NCI-H2081 (cell line): ENCODE measurements around the gene TIMM50.
A peak's percentile ranks its signal among the peaks of the same experiment; 100 is the strongest.

Source experiments
- DNase-seq, 2 experiments: peaks; one replicate each; lab custom pipeline; 2025; lab: John Stamatoyannopoulos, UW

TIMM50 gene

DNA sequence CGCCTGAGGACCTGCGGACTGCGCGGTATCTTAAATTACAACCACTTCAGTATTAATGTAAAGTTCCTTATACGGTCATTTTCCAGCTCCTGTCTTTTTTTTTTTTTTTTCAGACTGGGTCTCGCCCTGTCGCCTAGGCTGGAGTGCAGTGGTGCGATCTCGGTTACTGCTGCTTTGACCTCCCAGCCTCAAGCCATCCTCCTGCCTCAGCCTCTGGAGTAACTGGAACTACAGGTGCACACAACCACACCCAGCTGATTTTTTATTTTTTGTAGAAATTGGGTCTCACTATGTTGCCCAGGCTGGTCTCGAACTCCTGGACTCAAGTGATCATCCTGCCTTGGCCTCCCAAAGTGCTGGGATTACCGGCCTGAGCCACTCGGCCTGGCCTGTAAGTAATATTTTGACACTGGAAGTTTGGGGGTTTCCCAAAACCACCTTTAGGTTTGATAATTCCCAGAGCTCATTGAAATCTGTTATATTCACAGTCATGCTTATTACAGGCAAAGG is 52.4 kb downstream of the TIMM50 start:
- DNase-seq = no peak

DNA sequence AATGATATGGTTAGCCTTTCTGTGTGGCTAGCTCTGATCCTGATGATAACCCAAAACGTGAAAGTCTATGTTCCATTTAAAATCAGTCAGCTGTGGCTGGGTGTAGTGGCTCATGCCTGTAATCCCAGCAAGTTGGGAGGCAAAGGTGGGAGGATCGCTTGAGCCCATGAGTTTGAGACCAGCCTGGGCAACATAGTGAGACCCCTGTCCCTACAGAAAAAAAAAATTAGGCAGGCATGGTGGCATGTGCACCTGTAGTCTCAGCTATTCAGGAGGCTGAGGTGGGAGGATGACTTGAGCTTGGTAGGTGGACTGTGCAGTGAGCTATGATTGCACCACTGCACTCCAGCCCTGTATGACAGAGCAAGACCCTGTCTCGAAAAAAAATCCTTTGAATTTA is 53.2 kb downstream of the TIMM50 start:
- no peak for DNase-seq

DNA sequence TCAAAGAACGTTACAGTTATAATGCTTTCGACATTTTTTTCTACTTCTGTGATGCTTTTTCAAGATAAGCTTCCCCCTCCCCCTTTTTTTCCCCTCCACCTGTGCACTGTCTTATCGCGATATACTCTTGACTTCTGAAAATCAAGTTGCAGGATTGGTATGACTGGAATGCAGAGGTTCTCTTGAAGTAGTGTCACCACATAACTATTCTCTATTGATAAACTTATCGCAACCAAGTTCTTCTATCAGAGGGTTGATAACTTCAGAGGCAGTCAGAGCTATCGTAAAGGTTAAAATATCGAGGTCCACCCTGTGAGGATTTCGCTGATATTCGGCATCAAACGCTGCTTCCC is 58.5 kb downstream of the TIMM50 start:
- DNase-seq = no peak

DNA sequence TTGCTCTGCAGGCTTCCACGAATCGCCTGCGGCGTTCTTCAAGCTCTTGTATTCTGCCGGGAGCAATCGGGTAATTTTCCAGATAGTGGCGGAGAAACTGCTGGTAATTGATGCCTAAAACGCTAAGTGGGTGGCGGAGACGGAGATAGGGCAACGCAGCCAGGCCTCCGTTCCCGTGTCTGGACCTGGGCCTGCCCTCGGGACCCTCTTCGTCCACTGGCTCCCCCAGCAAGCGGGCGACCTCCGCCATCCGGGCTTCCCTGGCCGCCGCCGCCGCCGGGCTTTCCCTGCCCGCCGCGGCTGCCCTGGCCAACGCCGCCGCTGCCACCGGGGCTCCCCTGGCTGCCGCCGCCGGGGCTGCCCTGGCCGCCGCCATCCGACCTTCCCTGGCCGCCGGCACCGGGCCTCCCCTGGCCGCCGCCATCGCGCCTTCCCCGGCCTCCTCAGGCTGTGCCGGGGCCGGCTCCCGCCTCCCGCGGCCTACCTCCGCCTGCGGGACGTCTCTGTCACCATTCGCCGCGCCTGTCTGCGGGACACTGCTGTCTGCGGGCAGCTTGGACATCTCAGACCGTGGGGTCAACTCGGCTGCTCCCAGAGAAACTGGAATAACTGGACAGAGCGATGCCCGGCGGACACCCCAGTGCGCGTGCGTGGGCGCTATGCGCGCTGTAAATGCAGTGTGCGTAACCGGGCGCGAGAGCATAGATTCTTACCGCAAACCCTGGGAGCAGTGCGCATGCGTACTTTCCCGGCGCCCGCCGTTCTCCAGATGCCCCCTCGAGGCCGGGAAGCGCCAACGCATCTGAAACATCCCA is 59.1 kb downstream of the TIMM50 start, which contains the start of gene EID2:
EID2 (minus strand) TSS at position 644 of the 815 bp plus-strand sequence; CDS start at position 562, 82 bp downstream.
- DNase-seq = peak; percentile 90 to 92

DNA sequence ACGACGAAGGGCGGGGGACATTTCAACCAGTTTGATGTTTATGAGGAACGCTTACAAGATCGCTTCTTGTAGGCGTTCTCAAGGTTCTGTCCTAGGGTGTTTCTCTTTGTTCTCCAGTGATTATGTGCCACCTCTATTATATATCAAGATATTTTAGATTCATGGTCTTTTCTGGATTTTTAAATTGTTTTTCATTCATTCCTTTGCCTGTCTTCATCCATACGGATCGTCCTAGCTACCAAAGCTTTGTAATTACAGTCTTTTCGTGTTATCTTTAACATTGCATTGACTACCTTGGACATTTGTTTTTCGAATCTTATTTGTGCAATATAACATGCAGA is 59.7 kb downstream of the TIMM50 start:
- DNase-seq = no peak
